Esophagus muscularis mucosa (tissue), 4 donors: ENCODE results near the gene FOXN3.

Experiments
- CTCF ChIP-seq, 3 experiments: fragments of 200-600 bp in 2 of 3; fragments of 450-650 bp in 1 of 3; sonication (generic) in 2 of 3; IDR thresholded peaks; one replicate each; pipeline ENCODE4 v1.5.1; 2017 to 2019; ENCODE audit warnings: antibody characterized with exemption in 3 of 3, mild to moderate bottlenecking in 2 of 3, moderate library complexity in 1 of 3
- EP300 ChIP-seq: sonication (generic); formaldehyde crosslinking; IDR thresholded peaks from one replicate; pipeline ENCODE4 v1.6.1; 2017; ENCODE audit warnings: antibody characterized with exemption
- POLR2A ChIP-seq: fragments of 450-650 bp; IDR thresholded peaks from one replicate; pipeline ENCODE4 v1.6.1; 2017; ENCODE audit warnings: antibody characterized with exemption, moderate library complexity, mild to moderate bottlenecking, low read depth
- POLR2AphosphoS5 ChIP-seq, 2 donors: sonication (generic); formaldehyde crosslinking; IDR thresholded peaks; one replicate each; pipeline ENCODE4 v1.6.1; 2017; ENCODE audit warnings: antibody characterized with exemption in 2 of 2

- TF ChIP-seq CTCF (IDR thresholded peaks at IDR 0.05) (no peak), POLR2A (no peak), POLR2AphosphoS5 (IDR thresholded peaks at IDR 0.05) (no peak), EP300 (no peak)
Measured at GRCh38 chr14:89379006-89379405, 38.0 kb downstream of the FOXN3 start.
